ENCODE measurements around the gene SPRING1. TPM values are rescaled to one million over a fixed set of nuclear protein-coding genes. Genes with fewer than 3 reads are reported as not detected.

SPRING1 gene
- total and polyA plus RNA-seq, 2 of the 13 experiments (the other 11 are each of a cell fraction or from before 2014, with no cell fraction given): 20.0 to 51.8 TPM

GRCh38 chr12:116737774-116738657 lies at the start of gene SPRING1, which contains the start of gene RNFT2 (continued):
- 0 out of 2 replicates have a peak, but pooled peaks have one; percentile 26 for TF ChIP-seq PATZ1 (CRISPR knock-in tag; IDR thresholded peaks at IDR 0.05)
- no peak for TF ChIP-seq ZBTB14 (CRISPR knock-in tag; IDR thresholded peaks at IDR 0.05)
- TF ChIP-seq ZNF75D (CRISPR knock-in tag; IDR thresholded peaks at IDR 0.05; ENCODE audit: borderline replicate concordance): no peak
- no peak for TF ChIP-seq ZFAT (CRISPR knock-in tag; conservative IDR thresholded peaks at IDR 0.05)
- TF ChIP-seq FUBP1 (CRISPR knock-in tag; IDR thresholded peaks at IDR 0.05; ENCODE audit: borderline replicate concordance): no peak
- TF ChIP-seq ZNF24 (IDR thresholded peaks at IDR 0.05): no peak
- TF ChIP-seq PITX1 (CRISPR knock-in tag; IDR thresholded peaks at IDR 0.05): no peak; the same call in 1 of the 2 replicates
- TF ChIP-seq RFXAP (CRISPR knock-in tag; IDR thresholded peaks at IDR 0.05; ENCODE audit: borderline replicate concordance): peak; percentile 97; the same call in 1 of the 2 replicates
- TF ChIP-seq ATM (IDR thresholded peaks at IDR 0.05; ENCODE audit: borderline replicate concordance): no peak
- no peak for TF ChIP-seq ZSCAN12 (CRISPR knock-in tag; IDR thresholded peaks at IDR 0.05)
- TF ChIP-seq ZNF678 (CRISPR knock-in tag; IDR thresholded peaks at IDR 0.05): no peak
- TF ChIP-seq MLXIP (CRISPR knock-in tag; IDR thresholded peaks at IDR 0.05; ENCODE audit: borderline replicate concordance): no peak
- no peak for TF ChIP-seq DZIP1 (CRISPR knock-in tag; IDR thresholded peaks at IDR 0.05)
- no peak for TF ChIP-seq ZNF207 (IDR thresholded peaks at IDR 0.05; ENCODE audit: borderline replicate concordance)
- no peak for TF ChIP-seq ZBTB7A (CRISPR knock-in tag; IDR thresholded peaks at IDR 0.05)
- no peak for TF ChIP-seq ZNF326 (CRISPR knock-in tag; IDR thresholded peaks at IDR 0.05; ENCODE audit: borderline replicate concordance)
- TF ChIP-seq CEBPB (IDR thresholded peaks at IDR 0.05; ENCODE audit: borderline replicate concordance, low read depth, low read length): no peak

All from HepG2 (cell line).